OCI-LY3 (cell line): Measurements from ENCODE around the gene RPS19BP1.

Experiments
- EZH2phosphoT487 ChIP-seq: fragments of 200-600 bp; shearing (Covaris generic); IDR thresholded peaks from 2 replicates; pipeline ENCODE4 v1.6.1; 2018; ENCODE audit warnings: antibody characterized with exemption, mixed run types, low read depth
- TF ChIP-seq, protein P1 (sequence below): fragments of 200-600, 300-600 bp; sonication (generic); IDR thresholded peaks from 2 replicates; pipeline ENCODE4 v1.5.1; 2014; ENCODE audit warnings: antibody characterized with exemption, low read length, low read depth

DNA sequence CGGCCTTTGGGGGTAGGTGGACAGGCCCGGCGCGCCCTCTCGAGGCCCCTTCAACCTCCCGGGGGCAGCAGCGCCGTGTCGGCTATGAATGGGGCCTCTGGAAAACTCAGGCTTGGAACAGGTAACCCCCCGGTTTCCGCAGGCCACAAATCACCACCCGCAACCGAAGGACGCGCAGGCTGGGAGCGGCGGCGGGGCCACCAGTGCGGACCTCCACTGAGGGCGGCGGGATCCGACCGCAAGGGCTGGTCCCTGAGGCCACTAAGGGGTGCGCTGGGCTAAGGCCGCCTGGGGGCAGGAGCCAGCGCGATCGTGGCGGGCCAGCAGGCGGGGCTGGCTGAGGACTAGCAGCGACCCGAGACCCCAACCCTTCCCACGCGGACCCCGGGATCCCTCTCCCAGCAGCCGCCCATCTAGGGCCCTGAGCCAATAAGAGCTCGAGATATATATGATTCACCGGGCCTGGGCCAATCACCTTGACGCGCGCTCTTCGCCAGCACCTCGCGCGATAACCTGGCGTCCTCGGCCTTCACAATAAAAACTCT is 12.8 kb downstream of the RPS19BP1 start:
- TF ChIP-seq, protein P1, sequence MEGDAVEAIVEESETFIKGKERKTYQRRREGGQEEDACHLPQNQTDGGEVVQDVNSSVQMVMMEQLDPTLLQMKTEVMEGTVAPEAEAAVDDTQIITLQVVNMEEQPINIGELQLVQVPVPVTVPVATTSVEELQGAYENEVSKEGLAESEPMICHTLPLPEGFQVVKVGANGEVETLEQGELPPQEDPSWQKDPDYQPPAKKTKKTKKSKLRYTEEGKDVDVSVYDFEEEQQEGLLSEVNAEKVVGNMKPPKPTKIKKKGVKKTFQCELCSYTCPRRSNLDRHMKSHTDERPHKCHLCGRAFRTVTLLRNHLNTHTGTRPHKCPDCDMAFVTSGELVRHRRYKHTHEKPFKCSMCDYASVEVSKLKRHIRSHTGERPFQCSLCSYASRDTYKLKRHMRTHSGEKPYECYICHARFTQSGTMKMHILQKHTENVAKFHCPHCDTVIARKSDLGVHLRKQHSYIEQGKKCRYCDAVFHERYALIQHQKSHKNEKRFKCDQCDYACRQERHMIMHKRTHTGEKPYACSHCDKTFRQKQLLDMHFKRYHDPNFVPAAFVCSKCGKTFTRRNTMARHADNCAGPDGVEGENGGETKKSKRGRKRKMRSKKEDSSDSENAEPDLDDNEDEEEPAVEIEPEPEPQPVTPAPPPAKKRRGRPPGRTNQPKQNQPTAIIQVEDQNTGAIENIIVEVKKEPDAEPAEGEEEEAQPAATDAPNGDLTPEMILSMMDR, result peak; percentile 67
- TF ChIP-seq EZH2phosphoT487, result no peak
